HEK293 (cell line): ENCODE data around the gene TMEM127.

Experiments
- CTCF ChIA-PET: fragments of 350-600 bp; formaldehyde crosslinking; extraction: SDS; loops from one replicate; lab custom pipeline; 2021; ENCODE audit warnings: antibody characterized with exemption; lab: Yijun Ruan, JAX
- POLR2A ChIA-PET: fragments of 300-600 bp; formaldehyde crosslinking; extraction: SDS; loops from one replicate; lab custom pipeline; 2020; ENCODE audit warnings: antibody characterized with exemption, inconsistent platforms; lab: Yijun Ruan, JAX
- H3K27ac ChIP-seq: fragments of 200-500 bp; sonication (Bioruptor generic); 2 replicates; pipeline ENCODE4 v1.5.1; 2014; ENCODE audit warnings: low read depth, low read length, control low read depth, inconsistent platforms; ENCODE audit errors: extremely low read depth
- H3K36me3 ChIP-seq, 2 experiments: fragments of 200-500 bp in 1 of 2; sonication (Bioruptor generic) in 1 of 2; 1 replicate in 1 of 2; 2 replicates in 1 of 2; pipeline ENCODE4 v1.5.1; 2014 to 2017; ENCODE audit warnings: inconsistent platforms in 2 of 2, low read length in 2 of 2; ENCODE audit not compliant: control insufficient read depth in 2 of 2, insufficient read depth in 1 of 2
- H3K4me1 ChIP-seq: fragments of 200-500 bp; sonication (Bioruptor generic); 2 replicates; pipeline ENCODE4 v1.5.1; 2014; ENCODE audit warnings: mild to moderate bottlenecking, low read length, inconsistent platforms; ENCODE audit not compliant: control insufficient read depth, insufficient read depth
- H3K4me3 ChIP-seq: 2 replicates; pipeline ENCODE4 v1.5.1; 2011; ENCODE audit warnings: low read depth, mild to moderate bottlenecking, control low read depth, low read length, moderate library complexity
- H3K9me3 ChIP-seq: fragments of 200-500 bp; sonication (Bioruptor generic); 2 replicates; pipeline ENCODE4 v1.5.1; 2014; ENCODE audit warnings: low read depth, low read length, inconsistent platforms; ENCODE audit not compliant: control insufficient read depth, insufficient read depth
- GLI2 ChIP-seq: fragments of 450-650 bp; formaldehyde crosslinking; IDR thresholded peaks from 2 replicates; pipeline ENCODE4; 2017; ENCODE audit warnings: missing biosample characterization, missing genetic modification characterization, low read depth, borderline replicate concordance
- KLF8 ChIP-seq: fragments of 450-650 bp; formaldehyde crosslinking; IDR thresholded peaks from 2 replicates; pipeline ENCODE4 v1.5.1; 2016; ENCODE audit warnings: missing biosample characterization, missing genetic modification characterization
- SALL2 ChIP-seq: fragments of 450-650 bp; formaldehyde crosslinking; IDR thresholded peaks from 2 replicates; pipeline ENCODE4 v1.5.0; 2017; ENCODE audit warnings: missing biosample characterization, mild to moderate bottlenecking, missing genetic modification characterization, borderline replicate concordance
- ZBTB17 ChIP-seq: fragments of 450-650 bp; formaldehyde crosslinking; IDR thresholded peaks from 2 replicates; pipeline ENCODE4 v1.5.1; 2016; ENCODE audit warnings: missing biosample characterization, missing genetic modification characterization
- ZFP69B ChIP-seq: fragments of 450-650 bp; formaldehyde crosslinking; IDR thresholded peaks from 2 replicates; pipeline ENCODE4 v1.5.1; 2016; ENCODE audit warnings: missing biosample characterization, missing genetic modification characterization
- ZNF112 ChIP-seq: fragments of 450-650 bp; formaldehyde crosslinking; IDR thresholded peaks from 2 replicates; pipeline ENCODE4 v1.5.0; 2017; ENCODE audit warnings: missing biosample characterization, missing genetic modification characterization
- ZNF121 ChIP-seq: fragments of 450-650 bp; formaldehyde crosslinking; IDR thresholded peaks from 2 replicates; pipeline ENCODE4 v1.5.1; 2016; ENCODE audit warnings: missing biosample characterization, missing genetic modification characterization
- ZNF214 ChIP-seq: fragments of 450-650 bp; formaldehyde crosslinking; IDR thresholded peaks from 2 replicates; pipeline ENCODE4 v1.5.1; 2017; ENCODE audit warnings: missing biosample characterization, mild to moderate bottlenecking, missing genetic modification characterization, borderline replicate concordance
- ZNF433 ChIP-seq: fragments of 450-650 bp; formaldehyde crosslinking; IDR thresholded peaks from 2 replicates; pipeline ENCODE4 v1.5.1; 2016; ENCODE audit warnings: missing biosample characterization, missing genetic modification characterization, low read depth
- ZNF654 ChIP-seq: fragments of 450-650 bp; formaldehyde crosslinking; IDR thresholded peaks from 2 replicates; pipeline ENCODE4 v1.5.1; 2016; ENCODE audit warnings: low read depth, missing biosample characterization, missing genetic modification characterization
- ZNF701 ChIP-seq: fragments of 450-650 bp; formaldehyde crosslinking; IDR thresholded peaks from 2 replicates; pipeline ENCODE4 v1.5.1; 2016; ENCODE audit warnings: missing biosample characterization, missing genetic modification characterization
- TF ChIP-seq, protein P1 (sequence below): fragments of 450-650 bp; formaldehyde crosslinking; IDR thresholded peaks from 2 replicates; pipeline ENCODE4 v1.5.1; 2016; ENCODE audit warnings: missing biosample characterization, missing genetic modification characterization, low read depth
- TF ChIP-seq, protein P2 (sequence below): fragments of 450-650 bp; formaldehyde crosslinking; IDR thresholded peaks from 2 replicates; pipeline ENCODE4 v1.5.1; 2016; ENCODE audit warnings: missing biosample characterization, missing genetic modification characterization
- TF ChIP-seq, protein P3 (sequence below): fragments of 450-650 bp; formaldehyde crosslinking; IDR thresholded peaks from 2 replicates; pipeline ENCODE4 v1.5.1; 2016; ENCODE audit warnings: missing biosample characterization, missing genetic modification characterization
- TF ChIP-seq, protein P4 (sequence below): fragments of 450-650 bp; formaldehyde crosslinking; IDR thresholded peaks from 2 replicates; pipeline ENCODE4 v1.5.1; 2016; ENCODE audit warnings: missing biosample characterization, missing genetic modification characterization
- TF ChIP-seq, protein P5 (sequence below): sonication (generic); formaldehyde crosslinking; IDR thresholded peaks from 2 replicates; pipeline ENCODE4 v1.8.1; 2022; ENCODE audit warnings: mild to moderate bottlenecking, moderate library complexity, missing genetic modification reagents
- TF ChIP-seq, protein P6 (sequence below): fragments of 450-650 bp; IDR thresholded peaks from 2 replicates; pipeline ENCODE4 v1.5.1; 2018; ENCODE audit warnings: missing biosample characterization, missing genetic modification characterization
- TF ChIP-seq, protein P7 (sequence below): fragments of 450-650 bp; formaldehyde crosslinking; IDR thresholded peaks from 2 replicates; pipeline ENCODE4 v1.5.1; 2016; ENCODE audit warnings: missing biosample characterization, missing genetic modification characterization

The TMEM127 gene

DNA sequence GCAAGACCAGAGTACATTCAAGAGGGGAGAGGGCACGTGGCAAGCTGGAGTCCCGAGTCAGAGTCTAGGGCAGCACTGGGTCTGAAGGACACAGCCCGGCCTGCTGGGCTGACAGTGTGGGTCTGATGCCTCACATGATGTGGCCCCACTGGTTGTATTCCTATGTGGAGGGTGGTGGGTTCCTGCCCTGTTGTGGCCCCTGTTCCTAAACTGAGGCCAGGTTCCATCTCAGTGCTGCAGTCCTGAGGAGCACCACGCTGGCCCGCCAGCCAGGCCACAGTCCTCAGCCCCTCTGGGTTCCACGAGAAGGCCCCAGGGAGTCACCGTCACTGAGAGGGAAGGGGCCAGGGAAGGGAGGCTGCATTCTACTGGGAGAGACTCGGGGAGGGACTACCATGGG lies 13.3 kb downstream of the TMEM127 start:
- POLR2A ChIA-PET = no interaction called here
- H3K4me3 ChIP-seq = no peak overlapping the region
- H3K36me3 ChIP-seq = peaks cover 13 to 50% of the 10 kb centered on the region in 2 experiments; a peak in 2 of 3 replicates
- TF ChIP-seq ZNF214 (tag by site-specific recombination) (no peak), ZNF701 (tag by site-specific recombination) (no peak)
- TF ChIP-seq, protein P1, sequence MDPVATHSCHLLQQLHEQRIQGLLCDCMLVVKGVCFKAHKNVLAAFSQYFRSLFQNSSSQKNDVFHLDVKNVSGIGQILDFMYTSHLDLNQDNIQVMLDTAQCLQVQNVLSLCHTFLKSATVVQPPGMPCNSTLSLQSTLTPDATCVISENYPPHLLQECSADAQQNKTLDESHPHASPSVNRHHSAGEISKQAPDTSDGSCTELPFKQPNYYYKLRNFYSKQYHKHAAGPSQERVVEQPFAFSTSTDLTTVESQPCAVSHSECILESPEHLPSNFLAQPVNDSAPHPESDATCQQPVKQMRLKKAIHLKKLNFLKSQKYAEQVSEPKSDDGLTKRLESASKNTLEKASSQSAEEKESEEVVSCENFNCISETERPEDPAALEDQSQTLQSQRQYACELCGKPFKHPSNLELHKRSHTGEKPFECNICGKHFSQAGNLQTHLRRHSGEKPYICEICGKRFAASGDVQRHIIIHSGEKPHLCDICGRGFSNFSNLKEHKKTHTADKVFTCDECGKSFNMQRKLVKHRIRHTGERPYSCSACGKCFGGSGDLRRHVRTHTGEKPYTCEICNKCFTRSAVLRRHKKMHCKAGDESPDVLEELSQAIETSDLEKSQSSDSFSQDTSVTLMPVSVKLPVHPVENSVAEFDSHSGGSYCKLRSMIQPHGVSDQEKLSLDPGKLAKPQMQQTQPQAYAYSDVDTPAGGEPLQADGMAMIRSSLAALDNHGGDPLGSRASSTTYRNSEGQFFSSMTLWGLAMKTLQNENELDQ (tag by site-specific recombination) = no peak
- TF ChIP-seq, protein P2, sequence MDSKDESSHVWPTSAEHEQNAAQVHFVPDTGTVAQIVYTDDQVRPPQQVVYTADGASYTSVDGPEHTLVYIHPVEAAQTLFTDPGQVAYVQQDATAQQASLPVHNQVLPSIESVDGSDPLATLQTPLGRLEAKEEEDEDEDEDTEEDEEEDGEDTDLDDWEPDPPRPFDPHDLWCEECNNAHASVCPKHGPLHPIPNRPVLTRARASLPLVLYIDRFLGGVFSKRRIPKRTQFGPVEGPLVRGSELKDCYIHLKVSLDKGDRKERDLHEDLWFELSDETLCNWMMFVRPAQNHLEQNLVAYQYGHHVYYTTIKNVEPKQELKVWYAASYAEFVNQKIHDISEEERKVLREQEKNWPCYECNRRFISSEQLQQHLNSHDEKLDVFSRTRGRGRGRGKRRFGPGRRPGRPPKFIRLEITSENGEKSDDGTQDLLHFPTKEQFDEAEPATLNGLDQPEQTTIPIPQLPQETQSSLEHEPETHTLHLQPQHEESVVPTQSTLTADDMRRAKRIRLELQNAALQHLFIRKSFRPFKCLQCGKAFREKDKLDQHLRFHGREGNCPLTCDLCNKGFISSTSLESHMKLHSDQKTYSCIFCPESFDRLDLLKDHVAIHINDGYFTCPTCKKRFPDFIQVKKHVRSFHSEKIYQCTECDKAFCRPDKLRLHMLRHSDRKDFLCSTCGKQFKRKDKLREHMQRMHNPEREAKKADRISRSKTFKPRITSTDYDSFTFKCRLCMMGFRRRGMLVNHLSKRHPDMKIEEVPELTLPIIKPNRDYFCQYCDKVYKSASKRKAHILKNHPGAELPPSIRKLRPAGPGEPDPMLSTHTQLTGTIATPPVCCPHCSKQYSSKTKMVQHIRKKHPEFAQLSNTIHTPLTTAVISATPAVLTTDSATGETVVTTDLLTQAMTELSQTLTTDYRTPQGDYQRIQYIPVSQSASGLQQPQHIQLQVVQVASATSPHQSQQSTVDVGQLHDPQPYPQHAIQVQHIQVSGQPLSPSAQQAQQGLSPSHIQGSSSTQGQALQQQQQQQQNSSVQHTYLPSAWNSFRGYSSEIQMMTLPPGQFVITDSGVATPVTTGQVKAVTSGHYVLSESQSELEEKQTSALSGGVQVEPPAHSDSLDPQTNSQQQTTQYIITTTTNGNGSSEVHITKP = no peak
- TF ChIP-seq, all 188 proteins: peak for 0
- Histone ChIP-seq H3K27ac (no peak overlapping the region), H3K9me3 (no peaks in the 10 kb centered on the region), H3K4me1 (no peaks in the 10 kb centered on the region)
- CTCF ChIA-PET = no interaction called here

DNA sequence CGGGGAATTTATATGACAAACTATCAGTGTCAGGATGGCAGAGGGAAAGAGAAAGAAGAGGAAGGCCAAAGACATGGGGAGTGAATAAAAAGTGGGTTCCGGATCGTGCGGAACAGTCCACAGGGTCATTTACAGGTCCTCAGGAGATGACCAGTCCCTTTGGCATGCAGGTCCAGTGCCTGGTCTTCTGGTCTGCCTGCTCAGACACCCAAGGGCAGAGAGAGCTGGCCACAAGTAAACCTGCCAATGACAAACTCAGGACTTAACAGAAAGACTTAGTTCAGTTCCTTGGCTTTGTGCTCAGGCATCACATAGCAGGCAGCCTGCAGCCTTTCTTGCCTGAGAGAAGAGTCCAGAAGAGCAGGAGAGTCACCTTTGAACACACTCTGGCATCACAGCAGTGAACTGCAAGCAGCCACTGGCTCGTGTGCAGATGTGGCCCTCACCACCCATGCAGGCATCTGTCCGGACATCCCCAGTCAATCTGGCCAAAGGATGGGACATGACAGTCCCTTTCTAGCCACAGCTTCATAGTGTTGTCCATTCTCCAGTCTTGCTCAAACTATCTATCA lies 14.0 kb downstream of the TMEM127 start:
- peaks cover 13 to 48% of the 10 kb centered on the region in 2 experiments; a peak in 2 of 3 replicates for H3K36me3 ChIP-seq
- no peaks in the 10 kb centered on the region for H3K4me1 ChIP-seq
- no peaks in the 10 kb centered on the region for H3K9me3 ChIP-seq
- CTCF ChIA-PET = interaction anchor here (0.6 kb wide), 1 partner anchor 13 kb away, joined by 3 read pairs; no protein-coding TSS in a partner anchor
- POLR2A ChIA-PET = no interaction called here
- H3K4me3 ChIP-seq = no peak overlapping the region
- H3K27ac ChIP-seq = no peak overlapping the region
- TF ChIP-seq, protein P3, sequence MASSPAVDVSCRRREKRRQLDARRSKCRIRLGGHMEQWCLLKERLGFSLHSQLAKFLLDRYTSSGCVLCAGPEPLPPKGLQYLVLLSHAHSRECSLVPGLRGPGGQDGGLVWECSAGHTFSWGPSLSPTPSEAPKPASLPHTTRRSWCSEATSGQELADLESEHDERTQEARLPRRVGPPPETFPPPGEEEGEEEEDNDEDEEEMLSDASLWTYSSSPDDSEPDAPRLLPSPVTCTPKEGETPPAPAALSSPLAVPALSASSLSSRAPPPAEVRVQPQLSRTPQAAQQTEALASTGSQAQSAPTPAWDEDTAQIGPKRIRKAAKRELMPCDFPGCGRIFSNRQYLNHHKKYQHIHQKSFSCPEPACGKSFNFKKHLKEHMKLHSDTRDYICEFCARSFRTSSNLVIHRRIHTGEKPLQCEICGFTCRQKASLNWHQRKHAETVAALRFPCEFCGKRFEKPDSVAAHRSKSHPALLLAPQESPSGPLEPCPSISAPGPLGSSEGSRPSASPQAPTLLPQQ (tag by site-specific recombination) = 0 out of 2 replicates have a peak, but pooled peaks have one; percentile 39
- TF ChIP-seq ZNF112 (tag by site-specific recombination) (no peak), ZFP69B (tag by site-specific recombination) (peak; percentile 36; the same call in 1 of the 2 replicates), ZNF121 (tag by site-specific recombination) (no peak), GLI2 (tag by site-specific recombination) (no peak), ZNF654 (tag by site-specific recombination) (no peak), ZNF433 (tag by site-specific recombination) (no peak), ZBTB17 (tag by site-specific recombination) (peak; percentile 65), SALL2 (tag by site-specific recombination) (no peak), KLF8 (tag by site-specific recombination) (no peak)
- TF ChIP-seq, protein P4, sequence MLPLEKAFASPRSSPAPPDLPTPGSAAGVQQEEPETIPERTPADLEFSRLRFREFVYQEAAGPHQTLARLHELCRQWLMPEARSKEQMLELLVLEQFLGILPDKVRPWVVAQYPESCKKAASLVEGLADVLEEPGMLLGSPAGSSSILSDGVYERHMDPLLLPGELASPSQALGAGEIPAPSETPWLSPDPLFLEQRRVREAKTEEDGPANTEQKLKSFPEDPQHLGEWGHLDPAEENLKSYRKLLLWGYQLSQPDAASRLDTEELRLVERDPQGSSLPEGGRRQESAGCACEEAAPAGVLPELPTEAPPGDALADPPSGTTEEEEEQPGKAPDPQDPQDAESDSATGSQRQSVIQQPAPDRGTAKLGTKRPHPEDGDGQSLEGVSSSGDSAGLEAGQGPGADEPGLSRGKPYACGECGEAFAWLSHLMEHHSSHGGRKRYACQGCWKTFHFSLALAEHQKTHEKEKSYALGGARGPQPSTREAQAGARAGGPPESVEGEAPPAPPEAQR (tag by site-specific recombination) = no peak
- TF ChIP-seq, protein P5, sequence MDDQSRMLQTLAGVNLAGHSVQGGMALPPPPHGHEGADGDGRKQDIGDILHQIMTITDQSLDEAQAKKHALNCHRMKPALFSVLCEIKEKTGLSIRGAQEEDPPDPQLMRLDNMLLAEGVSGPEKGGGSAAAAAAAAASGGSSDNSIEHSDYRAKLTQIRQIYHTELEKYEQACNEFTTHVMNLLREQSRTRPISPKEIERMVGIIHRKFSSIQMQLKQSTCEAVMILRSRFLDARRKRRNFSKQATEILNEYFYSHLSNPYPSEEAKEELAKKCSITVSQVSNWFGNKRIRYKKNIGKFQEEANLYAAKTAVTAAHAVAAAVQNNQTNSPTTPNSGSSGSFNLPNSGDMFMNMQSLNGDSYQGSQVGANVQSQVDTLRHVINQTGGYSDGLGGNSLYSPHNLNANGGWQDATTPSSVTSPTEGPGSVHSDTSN (CRISPR knock-in tag) = no peak
- TF ChIP-seq, protein P6, sequence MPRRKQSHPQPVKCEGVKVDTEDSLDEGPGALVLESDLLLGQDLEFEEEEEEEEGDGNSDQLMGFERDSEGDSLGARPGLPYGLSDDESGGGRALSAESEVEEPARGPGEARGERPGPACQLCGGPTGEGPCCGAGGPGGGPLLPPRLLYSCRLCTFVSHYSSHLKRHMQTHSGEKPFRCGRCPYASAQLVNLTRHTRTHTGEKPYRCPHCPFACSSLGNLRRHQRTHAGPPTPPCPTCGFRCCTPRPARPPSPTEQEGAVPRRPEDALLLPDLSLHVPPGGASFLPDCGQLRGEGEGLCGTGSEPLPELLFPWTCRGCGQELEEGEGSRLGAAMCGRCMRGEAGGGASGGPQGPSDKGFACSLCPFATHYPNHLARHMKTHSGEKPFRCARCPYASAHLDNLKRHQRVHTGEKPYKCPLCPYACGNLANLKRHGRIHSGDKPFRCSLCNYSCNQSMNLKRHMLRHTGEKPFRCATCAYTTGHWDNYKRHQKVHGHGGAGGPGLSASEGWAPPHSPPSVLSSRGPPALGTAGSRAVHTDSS (tag by site-specific recombination) = peak; percentile 37; the same call in 1 of the 2 replicates
- TF ChIP-seq, protein P7, sequence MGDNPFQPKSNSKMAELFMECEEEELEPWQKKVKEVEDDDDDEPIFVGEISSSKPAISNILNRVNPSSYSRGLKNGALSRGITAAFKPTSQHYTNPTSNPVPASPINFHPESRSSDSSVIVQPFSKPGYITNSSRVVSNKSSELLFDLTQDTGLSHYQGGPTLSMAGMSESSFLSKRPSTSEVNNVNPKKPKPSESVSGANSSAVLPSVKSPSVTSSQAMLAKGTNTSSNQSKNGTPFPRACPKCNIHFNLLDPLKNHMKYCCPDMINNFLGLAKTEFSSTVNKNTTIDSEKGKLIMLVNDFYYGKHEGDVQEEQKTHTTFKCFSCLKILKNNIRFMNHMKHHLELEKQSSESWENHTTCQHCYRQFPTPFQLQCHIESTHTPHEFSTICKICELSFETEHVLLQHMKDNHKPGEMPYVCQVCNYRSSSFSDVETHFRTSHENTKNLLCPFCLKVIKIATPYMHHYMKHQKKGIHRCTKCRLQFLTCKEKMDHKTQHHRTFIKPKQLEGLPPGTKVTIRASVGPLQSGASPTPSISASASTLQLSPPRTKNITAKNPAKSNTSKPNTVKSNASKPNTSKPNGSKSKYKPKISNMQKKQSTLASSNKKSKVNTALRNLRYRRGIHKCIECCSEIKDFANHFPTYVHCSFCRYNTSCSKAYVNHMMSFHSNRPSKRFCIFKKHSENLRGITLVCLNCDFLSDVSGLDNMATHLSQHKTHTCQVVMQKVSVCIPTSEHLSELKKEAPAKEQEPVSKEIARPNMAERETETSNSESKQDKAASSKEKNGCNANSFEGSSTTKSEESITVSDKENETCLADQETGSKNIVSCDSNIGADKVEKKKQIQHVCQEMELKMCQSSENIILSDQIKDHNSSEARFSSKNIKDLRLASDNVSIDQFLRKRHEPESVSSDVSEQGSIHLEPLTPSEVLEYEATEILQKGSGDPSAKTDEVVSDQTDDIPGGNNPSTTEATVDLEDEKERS (tag by site-specific recombination) = no peak
